Measurements from ENCODE around the gene BMPR1B. TPM values are rescaled to one million over a fixed set of nuclear protein-coding genes. Genes with fewer than 3 reads are reported as not detected.
"Not testable (repeated sequence)": the region's sequence is repeated elsewhere in the genome, so short reads cannot be mapped to it uniquely, and the experiment has no call there.

Gene BMPR1B
- total RNA-seq, 1 experiment from 2014 or later, result 14.5 TPM

DNA sequence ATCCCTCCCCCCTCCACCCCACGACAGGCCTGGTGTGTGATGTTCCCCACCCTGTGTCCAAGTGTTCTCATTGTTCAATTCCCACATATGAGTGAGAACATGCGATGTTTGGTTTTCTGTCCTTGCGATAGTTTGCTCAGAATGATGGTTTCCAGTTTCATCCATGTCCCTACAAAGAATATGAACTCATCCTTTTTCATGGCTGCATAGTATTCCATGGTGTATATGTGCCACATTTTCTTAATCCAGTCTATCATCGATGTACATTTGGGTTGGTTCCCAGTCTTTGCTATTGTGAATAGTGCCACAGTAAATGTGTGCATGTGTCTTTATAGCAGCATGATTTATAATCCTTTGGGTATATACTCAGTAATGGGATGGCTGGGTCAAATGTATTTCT is 376.3 kb downstream of the BMPR1B start:
- not testable (repeated sequence) for DNase-seq (ENCODE audit: low read depth)

DNA sequence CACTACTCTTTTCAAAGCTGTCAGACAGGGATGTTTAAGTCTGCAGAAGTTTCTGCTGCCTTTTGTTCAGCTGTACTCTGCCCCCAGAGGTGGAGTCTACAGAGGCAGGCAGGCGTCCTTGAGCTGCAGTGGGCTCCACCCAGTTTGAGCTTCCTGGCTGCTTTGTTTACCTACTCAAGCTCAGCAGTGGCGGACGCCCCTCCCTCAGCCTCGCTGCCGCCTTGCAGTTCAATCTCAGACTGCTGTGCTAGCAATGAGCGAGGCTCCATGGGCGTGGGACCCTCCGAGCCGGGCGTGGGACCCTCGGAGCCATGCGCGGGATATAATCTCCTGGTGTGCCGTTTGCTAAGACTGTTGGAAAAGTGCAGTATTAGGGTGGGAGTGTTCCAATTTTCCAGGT is 381.7 kb downstream of the BMPR1B start:
- not testable (repeated sequence) for DNase-seq (ENCODE audit: low read depth)

DNA sequence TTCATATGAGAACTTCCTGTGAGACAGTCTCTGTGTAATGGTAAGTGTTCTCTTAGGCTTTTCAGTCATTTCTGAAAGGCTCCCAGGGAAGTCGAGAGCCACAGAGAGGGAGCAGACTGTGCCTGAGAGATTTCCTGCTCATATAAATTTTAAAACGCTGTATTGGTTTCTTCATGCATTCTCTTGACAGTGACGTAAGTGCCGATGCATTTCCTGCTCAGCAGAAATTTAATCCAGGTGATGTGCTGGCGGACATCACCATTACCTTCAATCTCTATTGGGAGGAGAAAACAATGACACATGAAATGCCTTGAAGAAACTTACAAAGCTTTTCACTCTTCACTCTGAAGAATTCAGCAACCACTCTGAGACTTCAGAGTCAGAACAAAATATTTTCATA is 383.6 kb downstream of the BMPR1B start:
- DNase-seq (ENCODE audit: low read depth), result no peak

DNA sequence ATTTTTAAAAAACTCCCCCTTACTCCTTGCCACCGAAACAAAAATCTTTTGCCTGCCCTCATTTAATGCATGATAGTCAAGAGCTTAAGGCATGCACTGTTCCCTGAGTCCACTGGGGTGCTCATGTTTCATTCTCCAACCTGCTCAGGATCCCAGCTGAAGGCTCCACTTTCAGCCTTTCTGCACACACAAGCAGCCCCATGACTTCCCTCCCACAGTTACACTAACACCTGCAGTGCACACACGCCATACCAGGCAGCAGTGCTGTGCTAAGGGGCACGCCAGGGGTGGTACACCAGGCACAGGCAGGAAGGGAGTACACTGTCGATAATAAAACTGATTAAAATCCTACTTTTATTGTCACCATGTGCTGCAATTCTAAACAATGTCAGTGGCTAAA is 385.2 kb downstream of the BMPR1B start:
- no peak for DNase-seq (ENCODE audit: low read depth)

DNA sequence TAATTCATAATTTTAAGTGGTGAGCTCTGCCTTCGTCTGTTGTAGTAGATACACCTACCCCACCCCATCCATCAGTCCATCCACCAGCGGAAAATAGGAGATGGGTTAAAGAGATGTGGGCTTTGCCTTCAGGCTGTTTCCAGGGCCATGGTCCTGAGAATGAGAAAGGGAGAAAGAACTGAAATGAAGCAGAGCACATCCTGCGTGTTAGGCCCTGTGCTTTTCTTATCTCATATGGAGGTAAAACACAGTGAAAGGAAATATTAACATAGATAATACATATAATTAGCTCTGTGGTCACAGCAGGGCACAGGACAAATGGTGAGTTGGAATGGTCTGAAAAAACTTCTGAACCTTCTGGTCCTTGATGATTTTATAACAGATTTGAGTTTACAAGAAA is 393.5 kb downstream of the BMPR1B start:
- DNase-seq (ENCODE audit: low read depth), result no peak

DNA sequence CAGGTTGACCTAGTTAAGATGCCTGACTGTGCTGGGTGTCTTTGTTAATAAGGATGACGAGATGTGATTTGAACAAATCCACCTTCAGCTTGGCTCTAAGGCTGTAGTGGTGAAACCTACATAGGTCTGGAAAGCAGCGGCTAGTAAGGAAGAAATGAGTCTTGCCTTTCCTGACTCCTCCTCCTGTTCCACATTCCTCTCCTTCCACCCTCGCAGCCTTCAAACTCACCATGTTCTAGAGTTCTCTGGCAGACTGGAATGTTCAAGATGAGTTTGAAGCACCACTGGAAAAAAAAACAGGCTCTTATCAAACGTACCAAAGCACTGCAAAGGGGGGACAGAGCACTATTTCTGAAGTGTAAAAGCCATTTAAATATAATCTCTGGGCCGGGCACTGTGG is 395.4 kb downstream of the BMPR1B start:
- no peak for DNase-seq (ENCODE audit: low read depth)

DNA sequence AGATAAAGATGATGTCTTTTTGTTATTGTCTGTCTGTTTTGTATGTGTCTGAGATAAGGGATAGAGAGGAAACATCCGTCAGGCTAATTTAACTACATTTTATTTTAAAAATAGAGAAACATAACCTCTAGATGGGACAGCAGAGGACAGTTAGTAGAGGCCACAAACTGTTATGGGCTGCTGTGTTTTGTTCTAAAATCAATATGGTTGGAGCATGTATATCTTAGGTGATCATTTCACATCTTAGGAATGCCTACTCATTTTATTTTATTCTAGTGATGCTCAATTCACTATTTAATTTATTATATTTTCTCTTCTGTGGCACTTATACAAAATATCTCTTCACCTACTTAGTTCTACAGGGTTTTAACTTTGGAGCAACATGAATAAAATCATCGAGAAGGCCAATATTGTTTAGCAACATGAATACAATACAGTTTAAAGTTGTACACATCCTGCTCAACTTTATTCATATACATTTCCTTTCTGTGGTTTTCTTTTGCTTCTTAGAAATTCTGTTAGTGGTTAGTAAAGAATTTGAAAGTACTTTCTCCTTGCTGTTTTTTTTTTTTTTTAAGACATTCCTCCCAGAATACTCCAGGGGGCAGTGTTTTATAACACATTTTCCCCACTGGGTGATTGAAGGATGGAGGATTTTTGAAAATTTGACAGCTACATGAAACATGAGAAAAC is 398.1 kb downstream of the BMPR1B start:
- DNase-seq (ENCODE audit: low read depth), result peak; percentile 85

DNA sequence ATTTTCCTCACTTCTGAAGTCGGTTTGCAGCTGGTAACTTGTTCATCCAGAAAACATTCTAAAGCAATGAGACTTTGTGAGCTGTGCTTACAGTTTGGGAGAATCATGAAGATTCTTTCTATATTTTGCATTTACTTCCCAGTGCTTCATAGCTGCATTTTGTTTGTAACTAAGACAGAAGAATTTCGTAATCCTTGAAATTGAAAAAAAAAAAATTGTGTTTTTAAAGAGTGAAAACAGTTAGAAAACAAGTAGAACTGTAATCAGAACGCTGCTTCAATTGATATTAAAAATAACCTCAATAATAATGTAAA is 398.7 kb downstream of the BMPR1B start:
- no peak for DNase-seq (ENCODE audit: low read depth)

DNA sequence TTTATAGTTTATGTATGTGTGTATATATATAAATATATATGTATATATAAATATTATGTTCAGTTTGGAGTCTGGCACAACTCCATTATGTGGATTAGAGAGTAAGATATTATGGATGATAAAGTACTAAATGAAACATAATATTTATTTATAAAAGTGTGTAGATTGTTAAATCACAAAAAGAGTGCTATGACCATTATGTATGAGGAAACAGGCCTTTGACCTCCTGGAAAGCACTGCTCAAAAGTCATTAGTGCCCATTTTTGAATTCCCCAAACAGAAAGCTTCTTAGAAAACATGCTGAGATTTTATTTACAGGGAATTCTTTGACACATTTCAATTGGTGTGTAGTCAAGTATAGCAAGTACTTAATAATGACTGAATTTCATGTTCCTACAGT is 399.8 kb downstream of the BMPR1B start:
- DNase-seq (ENCODE audit: low read depth), result no peak

DNA sequence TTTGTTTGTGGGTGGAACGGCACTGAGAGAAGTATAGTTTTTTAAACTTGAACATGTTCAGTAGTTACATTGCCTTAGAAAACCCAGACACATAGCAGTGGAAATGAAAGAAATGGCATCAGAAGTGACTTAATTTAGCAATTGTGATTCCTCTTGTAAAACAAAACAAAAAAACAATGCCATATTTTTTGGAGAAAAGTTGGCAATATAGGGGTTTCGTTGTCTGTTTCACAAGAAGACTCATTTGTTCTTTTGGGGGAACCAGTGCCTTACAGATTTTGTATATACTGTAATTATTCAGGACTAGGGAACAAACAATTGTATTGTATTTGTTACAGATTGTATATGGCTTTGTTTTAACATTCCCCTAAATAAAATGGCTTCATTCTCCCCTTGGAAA is 400.3 kb downstream of the BMPR1B start:
- no peak for DNase-seq (ENCODE audit: low read depth)

DNA sequence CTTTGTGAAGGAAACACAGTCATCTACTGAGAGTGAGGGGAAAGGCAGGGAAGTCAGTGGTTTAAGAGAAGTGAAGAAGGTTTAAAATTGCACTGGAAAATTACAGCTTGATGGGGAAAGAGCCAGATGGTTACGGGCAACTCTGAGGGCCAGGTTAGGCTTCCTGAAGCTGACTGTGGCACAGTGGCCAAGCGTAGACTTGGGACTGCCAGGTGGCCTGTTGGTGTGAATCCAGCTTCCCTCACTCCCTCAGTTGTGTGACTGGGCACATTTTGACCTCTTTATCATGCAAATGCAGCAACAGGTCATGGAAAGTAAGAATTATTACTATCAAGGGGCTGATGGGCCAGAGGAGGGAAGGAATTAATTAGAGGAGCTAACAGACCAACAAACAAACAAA is 400.9 kb downstream of the BMPR1B start:
- no peak for DNase-seq (ENCODE audit: low read depth)

DNA sequence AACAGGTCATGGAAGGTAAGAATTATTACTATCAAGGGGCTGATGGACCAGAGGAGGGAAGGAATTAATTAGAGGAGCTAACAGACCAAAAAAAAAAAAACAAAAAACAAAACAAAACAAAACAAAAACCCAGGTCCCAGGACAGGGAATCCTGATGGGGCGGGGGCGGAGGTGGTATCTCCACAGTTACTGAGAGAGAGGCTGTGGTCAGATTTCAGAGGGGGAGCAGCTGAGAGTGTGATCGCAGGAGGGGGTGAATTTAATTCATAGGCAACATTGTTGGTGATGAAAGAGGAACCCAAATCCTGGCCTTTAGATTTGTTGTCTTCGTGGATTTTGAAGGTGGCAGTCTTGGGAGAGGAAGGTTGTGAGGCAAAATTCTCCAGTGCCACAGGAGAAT is 401.6 kb downstream of the BMPR1B start:
- no peak for DNase-seq (ENCODE audit: low read depth)

DNA sequence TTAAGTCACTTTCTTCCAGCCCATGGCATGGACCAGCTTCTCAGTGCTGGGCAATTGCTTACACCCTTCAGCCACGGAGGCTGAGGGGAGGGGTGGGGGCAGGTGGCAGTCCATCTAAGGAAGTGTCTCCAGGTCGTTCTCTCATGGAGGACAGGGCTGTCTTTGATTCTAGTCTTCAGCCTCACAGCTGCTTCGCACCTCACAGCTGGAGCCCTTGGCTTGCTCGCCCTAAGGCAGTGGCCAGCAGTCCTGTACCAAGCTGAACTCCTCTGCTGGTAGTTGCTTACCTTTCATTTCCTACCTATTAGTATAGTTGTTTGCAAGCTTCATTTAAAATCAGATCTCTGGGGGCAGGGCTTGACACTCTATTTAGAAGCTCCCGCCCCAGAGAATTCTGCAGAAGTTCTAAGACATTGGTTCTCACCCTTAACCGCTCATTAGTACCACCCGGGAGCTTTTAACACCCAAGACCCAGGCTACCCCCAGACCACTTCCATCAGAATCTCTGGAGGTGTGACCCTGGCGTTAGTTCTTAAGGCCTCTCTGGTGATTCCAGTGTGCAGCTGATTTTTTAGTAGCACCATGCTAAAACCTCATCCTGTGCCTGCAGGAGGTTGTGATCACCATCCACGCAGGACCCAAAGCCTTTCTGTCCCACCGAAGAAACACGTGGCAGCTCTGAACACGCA is 404.2 kb downstream of the BMPR1B start:
- DNase-seq (ENCODE audit: low read depth), result no peak

DNA sequence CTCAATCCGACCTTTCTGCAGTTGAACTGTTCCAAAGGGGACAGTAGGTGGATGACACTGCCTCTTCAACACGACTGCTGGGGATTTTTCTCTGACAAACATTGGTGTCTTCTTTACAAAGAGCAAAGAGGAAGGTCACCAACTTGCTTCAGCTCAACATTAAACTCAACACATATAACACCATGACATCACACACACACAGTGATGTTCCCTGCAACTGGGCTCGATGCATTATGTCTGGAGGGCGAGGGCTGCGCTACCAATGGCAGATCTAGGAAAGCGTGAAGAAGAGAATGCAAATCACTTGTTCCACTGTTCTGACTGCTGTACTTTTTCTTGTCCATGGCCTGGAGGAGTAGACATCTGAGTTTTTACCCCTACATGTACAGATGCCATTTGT is 405.1 kb downstream of the BMPR1B start:
- no peak for DNase-seq (ENCODE audit: low read depth)

DNA sequence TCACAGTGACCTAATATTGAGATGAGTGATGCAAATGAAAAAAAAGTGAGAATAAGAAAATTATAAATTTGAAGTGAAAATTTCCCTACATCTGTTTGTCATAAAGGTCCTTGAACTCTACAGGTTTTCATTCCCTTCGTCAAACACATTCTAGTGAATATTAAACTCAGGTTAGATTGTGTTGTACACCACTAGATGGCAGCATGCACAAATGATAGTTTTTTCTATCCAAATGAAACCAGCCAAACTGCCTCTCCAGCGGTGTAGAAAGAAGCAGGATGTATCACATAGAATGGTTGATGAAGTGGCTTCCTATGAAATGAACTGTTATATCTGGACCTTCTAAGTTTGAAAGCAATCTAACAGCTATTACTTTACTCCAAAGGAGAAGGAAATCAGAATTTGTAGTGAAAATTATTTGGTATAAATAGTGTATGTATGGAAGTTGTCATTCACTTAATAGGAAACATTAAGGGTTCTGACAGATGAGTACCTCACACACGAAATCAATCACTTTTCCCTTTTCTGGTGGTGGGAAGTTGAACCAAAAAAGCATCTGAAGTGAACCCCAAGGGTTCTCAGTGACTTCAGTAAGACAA is 408.3 kb downstream of the BMPR1B start:
- DNase-seq (ENCODE audit: low read depth), result peak; percentile 70

DNA sequence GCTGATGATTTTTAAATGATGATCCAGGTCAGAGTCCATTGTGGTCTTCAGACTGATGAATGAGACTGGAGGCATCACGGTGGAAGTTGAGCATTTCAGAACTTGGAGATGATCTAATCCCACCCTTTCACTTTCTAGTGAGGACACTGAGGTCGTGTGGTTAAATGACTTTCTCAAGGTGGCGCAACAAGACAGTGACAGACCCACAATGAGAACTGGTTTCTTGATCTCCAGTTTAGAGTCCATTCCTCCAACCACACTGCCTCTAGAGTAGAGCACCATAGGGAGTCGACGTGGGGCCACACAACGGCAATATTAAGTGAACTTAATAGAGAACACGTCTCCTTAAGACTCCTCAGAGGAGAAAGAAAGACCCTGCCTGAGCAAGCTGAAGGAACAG is 410.1 kb downstream of the BMPR1B start:
- peak; percentile 38 for DNase-seq (ENCODE audit: low read depth)

DNA sequence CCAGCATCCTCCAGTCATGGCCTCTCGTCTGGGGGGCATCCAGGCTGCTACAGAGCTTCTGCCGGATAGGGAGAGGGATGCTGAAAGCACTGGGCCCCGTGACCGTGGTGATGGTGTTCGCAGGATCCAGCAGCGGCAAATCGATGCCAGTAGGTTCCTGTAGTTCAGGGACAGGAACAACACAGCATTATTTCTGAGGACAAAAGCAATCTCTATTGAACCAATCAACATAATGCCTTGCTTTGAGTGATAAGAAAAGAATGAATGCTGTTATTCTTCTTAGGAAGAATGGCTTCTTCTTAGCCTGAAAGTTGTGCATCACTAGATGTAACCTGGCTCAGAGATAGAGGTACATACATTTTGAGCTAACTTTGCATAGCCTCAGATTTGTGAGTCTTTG is 412.4 kb downstream of the BMPR1B start:
- DNase-seq (ENCODE audit: low read depth), result no peak

DNA sequence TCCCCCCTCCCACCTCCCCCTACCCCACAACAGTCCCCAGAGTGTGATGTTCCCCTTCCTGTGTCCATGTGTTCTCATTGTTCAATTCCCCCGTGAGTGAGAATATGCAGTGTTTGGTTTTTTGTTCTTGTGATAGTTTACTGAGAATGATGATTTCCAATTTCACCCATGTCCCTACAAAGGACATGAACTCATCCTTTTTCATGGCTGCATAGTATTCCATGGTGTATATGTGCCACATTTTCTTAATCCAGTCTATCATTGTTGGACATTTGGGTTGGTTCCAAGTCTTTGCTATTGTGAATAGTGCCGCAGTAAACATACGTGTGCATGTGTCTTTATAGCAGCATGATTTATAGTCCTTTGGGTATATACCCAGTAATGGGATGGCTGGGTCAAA is 413.6 kb downstream of the BMPR1B start:
- DNase-seq (ENCODE audit: low read depth), result not testable (repeated sequence)

DNA sequence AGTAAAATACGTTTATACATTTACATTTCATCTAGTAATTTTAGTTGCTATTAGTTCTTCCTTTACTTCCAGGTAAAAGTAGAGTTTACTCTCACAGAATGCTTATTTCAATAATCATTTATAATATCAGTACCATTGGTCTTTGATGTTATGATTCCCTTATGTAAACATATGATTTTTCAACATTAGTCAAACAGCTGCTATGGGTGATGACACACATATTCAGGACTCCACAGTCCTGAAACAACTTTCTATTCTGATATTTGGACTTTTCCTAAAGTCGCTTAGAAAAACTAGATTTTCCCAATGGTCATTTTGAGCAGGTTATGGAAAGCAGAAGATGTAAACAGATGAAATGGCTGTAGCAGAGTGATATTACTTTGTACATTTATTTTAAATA is 421.2 kb downstream of the BMPR1B start:
- DNase-seq (ENCODE audit: low read depth), result peak; percentile 63

DNA sequence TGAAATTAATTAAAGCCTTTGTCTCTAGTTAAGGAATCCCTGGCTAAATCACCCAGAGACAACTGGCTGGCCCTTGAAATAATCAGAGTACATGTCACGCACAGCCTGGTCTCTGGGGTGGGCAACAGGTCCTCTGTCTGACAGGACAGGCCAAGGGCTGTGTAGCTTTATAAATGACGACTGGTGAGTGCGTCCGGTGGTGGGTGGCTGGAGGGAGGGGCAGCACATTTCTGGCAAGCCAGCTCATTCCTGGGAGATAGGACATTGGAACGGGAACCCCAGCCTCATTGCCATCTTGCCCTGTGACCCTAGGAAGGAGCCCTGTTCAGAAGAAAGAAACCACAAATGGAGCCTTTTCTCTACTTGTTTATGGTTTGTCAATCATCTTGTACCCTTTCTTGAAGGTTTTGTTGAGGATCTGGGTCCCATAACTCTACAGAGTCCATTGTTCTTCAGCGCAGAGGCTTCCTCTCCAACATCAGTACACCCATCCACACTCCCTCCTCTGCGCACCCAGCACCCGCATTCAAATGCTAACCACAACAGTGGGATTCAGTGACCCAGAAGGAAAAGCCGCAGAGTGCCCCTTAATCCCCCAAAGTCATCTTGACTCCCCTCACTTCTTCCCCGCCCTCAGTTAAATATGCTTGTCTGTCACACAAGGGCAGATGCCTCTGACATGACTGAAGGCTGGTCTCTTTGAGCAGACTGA is 422.9 kb downstream of the BMPR1B start:
- no peak for DNase-seq (ENCODE audit: low read depth)

DNA sequence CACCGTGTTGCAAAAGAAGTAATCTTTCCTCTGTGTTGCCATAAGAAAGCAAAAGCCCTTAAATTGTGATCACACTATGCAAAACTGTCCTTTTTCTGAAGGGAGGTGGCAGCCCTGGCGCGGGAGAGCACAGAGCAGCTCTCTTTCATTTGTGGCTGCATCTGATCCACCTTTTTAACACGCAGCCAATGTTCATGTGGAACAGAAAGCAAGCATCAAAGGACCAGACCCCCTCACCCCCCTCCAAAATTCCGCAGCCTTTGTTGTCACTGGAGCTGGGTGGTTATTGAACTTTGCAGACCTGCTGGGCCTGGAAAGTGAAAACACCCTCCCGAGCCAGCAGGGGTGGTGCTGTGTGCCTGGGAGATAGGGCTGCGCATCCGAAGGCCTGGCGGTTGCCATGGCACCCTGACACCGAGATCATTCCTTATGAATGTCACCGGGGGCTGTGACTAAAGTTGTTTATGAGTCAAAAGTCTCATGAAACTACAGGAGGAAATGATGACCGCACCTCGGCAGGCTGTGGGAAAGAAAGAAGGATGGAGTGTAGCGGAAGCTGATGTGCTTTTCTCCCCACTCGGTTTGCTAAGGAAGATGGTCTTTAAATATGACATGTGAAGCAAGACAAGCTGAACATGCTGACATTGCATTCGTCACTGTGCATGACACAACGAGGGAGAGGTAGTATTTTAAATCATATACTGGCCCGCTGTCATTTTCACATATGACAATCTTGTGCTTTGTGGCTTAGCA is 423.7 kb downstream of the BMPR1B start:
- DNase-seq (ENCODE audit: low read depth), result peak; percentile 27

DNA sequence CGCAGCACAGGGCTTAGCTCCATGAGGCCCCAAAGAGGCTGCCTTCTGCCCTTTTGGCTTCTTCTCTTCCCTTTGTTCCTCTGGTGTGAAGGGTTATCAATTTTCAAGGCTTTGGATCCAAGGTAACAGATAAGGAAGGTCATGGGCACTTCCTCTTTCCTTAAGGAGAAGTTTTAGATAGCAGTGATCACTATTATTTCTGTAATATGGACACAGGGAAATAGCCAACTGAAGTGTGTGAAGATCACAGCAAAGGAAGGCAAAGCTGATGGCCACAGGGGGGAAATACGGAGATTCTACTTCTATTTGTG is 424.2 kb downstream of the BMPR1B start:
- no peak for DNase-seq (ENCODE audit: low read depth)

All from LHCN-M2 (cell line).